NCI-H1436 treated with DMSO at 0.1 percent for 48 hours (cell line): Measurements from ENCODE around the gene MAP2.

Experiments
- DNase-seq: peaks from one replicate; lab custom pipeline; 2025; lab: John Stamatoyannopoulos, UW

The MAP2 gene

GRCh38 chr2:209423562-209424198, at the start of gene MAP2:
TSS of gene MAP2 (plus strand) at chr2:209424047. CDS start at chr2:209653171, 229,124 bp downstream.
- DNase-seq, result peak; percentile 25

- DNase-seq, result no peak
Observed at GRCh38 chr2:209376686-209377085, 47.2 kb upstream of the MAP2 start.

- peak; percentile 71 for DNase-seq
Observed at GRCh38 chr2:209380293-209380692, 43.6 kb upstream of the MAP2 start.

DNA sequence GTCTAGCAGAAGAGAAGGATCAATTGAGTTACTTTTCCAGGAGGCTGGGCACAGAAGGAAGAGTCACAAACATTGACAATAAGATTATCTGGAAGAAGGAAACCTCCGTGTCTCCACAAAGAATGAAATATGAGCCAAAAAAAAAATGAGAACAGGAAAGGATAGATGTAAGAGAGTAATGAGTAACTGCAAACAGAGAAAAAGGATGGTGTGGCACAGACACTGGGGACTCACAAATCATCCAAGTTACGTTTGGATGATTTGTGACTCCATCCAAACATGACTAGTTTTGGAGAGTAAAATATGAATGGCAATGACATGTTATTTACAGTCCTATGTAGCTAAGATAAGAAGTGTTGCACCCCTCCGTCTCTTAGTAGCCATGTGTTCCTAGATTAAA, 42.8 kb upstream of the MAP2 start:
- no peak for DNase-seq

DNA sequence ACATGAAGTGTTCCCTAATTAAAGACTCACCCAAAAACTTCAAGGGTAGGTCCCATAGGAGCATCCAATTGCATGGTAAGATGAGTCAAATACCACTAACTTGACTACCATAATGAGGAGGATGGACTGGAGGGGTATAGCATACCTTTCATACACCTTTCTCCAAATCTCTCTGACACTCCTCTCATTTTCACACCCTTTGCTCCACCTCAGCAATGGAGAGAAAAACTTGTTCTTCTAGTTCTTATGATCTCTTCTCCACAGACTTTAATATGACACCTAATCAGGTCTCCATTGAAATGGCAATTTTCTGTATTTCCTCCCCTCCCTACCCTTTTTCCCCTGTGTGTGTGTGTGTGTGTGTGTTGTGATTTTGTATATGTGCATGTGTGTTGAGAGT, 41.1 kb upstream of the MAP2 start:
- no peak for DNase-seq

DNA sequence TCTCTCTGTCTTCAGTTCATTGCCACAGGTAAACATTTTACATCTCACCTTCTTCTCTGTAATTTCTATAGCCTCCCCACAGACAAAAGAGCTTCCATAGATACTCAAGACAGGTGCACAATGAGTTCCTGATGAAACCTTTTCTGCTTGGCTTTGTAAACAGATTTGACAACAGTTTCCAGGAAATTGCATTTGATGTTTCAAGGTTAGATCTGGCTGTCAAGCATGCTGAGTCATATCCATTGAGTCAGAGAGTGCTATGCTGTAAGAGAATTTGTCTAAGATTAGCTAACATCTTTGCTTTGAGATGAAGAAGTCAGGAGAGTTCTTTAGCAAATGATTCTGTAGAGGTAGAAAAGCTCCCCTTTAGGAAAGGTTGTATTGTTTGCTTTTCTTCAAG, 40.6 kb upstream of the MAP2 start:
- no peak for DNase-seq

DNA sequence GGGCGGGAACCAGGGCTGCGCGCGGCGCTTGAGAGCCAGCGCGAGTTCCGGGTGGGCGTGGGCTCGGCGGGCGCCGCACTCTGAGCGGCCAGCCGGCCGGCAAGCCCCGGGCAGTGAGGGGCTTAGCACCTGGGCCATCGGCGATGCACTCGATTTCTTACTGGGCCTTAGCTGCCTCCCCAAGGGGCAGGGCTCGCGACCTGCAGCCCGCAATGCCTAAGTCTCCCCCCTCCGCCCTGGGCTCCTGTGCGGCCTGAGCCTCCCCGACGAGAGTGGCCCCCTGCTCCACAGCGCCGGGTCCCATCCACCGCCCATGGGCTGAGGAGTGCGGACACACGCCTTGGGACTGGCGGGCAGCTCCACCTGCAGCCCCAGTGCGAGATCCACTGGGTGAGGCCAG, 36.5 kb upstream of the MAP2 start:
- no peak for DNase-seq

DNA sequence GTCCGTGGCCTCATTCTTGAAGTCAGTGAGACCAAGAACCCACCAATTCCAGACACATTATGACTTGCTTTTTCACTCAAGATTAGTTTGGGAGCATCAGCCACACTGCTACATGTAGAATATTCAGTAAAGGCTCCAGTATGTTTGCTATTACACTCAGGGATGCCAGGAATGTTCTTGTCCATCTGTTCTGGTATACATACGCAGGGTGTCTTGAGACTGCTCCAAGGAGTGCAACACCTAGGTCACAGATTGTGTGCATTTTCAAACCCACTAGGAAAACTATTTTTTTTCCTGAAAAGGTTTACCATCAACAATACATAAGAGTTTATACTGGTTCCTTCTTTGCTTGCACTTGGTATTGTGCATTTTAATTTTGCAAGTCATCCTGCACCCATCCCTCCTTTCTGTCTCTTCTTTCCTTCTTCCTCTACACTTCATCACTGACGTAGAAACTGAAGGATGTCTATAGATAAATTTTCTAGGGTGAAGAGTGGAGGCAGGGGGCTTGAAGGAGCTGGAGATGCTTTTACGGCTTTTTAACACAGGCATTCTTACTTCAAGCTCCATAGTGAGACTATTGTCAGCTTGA, 35.3 kb upstream of the MAP2 start:
- no peak for DNase-seq

DNA sequence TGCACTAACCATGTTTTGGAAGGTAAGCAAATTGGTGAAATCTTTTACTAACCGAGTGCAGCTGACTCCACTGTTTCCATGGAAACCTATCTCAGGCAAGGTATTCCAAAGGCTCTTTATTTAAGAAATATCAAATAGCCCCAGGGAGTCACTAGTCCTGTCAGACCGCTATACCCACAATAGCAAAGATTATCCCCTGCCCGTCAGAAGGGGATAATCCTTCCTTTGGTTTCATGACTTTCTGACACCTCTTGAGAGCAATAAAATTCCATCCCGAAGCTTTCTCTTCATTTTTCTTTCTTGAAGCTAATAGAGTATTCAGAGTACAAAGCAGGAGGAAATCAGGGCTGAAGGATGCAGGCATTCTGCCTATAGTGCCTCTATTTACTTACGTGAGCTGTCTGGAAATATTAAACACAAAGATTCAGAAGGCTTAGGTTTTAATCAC, 34.7 kb upstream of the MAP2 start:
- no peak for DNase-seq

DNA sequence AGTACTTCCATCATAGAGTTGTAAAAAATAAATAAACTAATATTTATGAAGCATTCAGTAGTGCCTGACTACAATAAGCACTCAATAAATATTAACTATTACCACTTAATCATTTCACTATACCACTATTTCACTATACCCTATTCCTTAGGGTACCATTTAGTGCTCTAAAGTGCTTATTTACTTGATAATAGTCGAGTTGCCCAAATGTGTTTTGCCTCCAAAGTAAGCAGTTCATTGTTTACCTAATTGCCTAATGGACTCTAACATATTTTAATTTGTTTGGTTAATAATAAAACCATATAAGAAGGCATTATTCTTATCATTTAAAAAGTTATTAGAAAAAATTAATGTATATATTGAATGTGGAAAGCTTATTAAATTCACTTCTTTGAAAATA, 33.0 kb upstream of the MAP2 start:
- DNase-seq, result no peak

DNA sequence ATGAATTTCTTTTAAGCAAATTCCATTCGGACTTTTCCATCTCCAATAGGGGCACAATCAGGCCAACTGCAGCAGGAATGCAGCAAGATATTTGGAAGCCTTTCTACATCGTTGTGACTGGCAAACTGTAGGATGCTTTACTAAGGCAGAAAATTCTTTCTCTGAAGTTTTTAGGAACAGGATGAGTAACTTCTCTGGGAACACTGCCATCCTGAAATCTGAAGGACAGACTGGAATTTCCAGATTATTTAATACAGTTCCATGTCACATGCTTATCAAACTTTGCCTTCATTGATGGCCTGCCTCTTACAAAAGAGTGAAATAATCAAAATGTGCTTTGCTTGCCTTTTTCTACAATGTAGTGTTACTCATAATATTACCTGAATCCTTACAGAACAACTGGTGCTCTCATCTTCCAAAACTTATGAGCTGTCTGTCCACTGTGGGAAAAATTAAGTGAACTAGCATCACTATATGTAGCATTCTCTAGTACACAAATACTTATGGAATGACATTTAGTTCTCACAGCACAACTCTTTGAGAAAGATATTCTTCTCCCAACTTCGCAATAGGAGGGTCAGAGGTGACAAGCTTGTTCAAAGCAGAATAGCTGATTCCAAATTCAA, 32.0 kb upstream of the MAP2 start:
- no peak for DNase-seq

- no peak for DNase-seq
Observed at GRCh38 chr2:209395229-209395628, 28.6 kb upstream of the MAP2 start.

- DNase-seq, result no peak
Observed at GRCh38 chr2:209395652-209396051, 28.2 kb upstream of the MAP2 start.

GRCh38 chr2:209398463-209398862, 25.4 kb upstream of the MAP2 start:
- no peak for DNase-seq

DNA sequence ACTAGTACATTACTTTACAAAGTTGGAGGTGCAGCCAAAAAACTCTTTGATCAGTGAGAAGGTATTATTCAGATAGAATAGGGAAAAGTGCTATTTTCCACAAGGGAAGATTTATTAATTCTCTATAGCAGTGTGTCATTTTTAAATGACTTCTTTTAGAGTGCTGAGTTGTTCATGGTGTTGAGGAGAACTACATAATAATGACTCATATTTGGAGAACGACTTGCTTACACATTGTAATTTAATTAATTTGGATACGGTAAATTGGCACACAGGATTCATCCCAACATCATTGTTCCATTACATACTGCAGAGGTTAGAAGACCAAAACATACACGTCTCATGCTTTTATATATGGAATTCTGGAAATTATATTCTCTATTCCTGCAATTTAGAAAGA, 22.1 kb upstream of the MAP2 start:
- DNase-seq, result no peak

DNA sequence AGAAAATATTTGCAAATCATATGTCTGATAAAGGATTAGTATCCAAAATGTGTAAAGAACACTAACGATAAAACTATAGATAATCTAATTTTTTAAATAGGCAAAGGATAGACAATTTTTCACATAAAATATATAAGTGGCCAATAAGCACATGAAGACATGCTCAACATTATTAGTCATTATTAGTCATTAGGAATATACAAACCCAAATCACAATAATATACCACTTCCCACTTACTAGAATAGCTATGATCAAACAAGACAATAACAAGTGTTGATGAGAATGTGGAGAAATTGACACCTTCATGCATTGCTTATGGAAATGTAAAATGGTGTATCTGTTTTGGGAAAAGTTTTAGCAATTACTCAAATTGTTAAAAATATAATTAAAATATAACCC, 12.6 kb upstream of the MAP2 start:
- no peak for DNase-seq

DNA sequence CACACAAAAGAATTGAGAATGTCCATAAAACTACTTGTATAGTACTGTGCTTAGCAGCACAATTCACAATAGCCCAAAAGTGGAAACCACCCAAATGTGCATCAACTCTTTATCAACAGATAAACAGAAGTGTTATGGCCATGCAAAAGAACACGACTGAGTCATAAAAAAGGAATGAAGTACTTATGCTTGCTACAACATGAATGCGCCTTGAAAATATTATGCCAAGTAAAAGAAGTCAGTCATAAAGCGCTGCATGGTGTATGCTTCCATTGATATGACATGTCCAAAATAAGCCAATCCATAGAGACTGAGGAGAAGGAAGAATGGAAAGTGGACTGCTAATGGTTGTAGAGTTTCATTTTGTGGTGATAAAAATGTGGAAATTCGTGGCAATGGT, 12.1 kb upstream of the MAP2 start:
- no peak for DNase-seq

DNA sequence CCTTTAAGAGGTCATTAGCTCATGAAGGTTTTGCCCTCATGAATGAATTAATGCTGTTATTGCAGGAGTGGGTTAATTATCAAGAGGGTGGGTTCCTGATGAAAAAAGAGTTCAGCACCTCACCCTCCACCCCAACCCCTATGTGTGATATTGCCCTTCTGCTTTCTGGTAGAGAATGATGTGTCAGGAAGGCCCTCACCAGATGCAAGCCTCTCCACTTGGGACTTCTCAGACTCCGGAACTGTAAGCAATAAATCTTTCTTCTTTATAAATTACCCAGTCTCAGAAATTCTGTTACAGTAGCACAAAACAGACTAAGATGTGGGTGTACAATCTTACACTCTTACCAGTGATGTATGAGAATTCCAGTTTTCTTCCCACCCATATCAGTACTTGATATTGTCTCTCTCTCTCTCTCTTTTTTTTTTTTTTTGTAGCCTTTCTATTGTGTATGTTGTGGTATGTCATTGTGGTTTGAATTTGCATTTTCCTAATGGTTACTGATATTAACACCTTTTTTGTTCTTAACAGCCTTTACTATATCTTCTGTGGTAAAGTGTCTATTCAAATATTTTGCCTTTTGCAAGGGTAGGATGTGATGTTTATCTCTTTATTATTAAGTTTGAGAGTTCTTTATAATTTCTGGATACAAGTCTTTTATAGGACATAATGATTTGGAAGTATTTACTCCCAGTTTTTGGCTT, 10.4 kb upstream of the MAP2 start:
- no peak for DNase-seq

DNA sequence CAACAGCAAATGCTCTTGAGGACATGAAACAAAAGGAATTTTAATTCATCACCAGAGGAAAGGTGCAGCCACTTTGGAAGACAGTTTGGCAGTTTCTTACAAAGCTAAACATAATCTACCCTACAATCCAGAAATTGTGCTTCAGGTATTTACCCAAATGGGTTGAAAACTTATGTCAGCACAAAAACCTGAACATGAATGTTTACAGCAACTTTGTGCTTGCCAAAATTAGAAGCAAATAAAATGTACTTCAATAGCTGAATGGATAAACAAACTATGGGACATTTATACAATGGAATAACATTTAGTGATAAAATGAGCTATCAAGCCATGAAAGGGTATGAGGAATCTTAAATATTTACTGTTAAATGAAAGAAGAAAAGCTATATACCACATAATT, 6.9 kb upstream of the MAP2 start:
- DNase-seq, result no peak

DNA sequence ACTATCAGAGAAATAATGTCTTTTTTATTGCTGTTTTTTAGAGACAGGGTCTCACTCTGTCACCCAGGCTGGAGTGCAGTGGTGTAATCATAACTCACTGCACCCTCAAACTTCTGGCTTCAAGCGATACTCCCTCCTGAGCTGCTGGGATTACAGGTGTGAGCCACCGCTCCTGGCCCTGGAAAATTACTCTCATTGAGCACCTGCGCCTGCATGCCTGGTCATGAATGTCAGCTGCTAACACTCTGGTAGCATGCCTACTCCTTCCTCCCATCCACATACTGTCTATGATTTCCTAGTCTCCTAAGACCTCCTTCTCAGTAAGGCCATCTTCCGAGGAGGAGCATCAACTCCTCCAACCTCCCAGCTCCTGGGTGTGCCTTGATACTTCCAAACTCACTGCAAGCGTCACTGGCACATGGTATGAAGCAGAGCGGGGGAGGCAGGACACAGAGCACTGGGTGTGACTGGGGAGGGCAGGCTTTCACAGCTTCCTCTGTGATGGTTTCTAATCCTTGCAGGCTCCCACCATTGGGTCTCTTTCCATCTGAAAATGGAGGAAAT, 1.6 kb upstream of the MAP2 start:
- DNase-seq, result peak; percentile 87

DNA sequence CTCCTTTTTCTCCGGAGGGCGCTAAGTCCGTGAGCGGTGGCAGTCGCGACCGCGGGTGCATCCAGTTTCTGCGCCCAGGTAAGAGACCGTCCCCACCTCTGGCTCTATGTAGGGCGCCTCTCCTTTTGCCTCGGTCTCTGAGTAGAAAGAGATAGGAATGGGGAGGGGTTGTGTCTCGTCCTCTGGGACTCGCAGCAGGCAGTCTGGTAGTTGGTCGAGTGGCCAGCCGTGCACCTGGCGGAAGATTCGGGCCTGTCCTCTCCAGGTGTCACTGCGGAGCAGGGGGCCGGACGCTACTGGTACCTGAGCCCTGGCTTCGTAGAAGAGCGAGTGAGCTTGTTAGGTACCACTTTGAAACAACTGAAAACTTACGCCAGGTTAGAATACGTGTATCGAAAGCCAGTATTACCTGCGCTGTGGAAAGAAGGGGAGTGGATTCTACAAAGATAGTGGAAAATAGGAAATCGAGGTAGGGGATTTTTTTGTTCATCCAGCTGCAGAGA, 403 bp downstream of the MAP2 start:
- no peak for DNase-seq

- DNase-seq, result no peak
Observed at GRCh38 chr2:209424781-209425470, 1.1 kb downstream of the MAP2 start.
